Measurements from ENCODE around the gene PWWP2B.
"Not testable (repeated sequence)": the region's sequence is repeated elsewhere in the genome, so short reads cannot be mapped to it uniquely, and the experiment has no call there.

PWWP2B gene

GRCh38 chr10:132420981-132421846 is 24.2 kb downstream of the PWWP2B start:
- DNase-seq: peak; percentile 57

GRCh38 chr10:132421847-132422751 is 25.1 kb downstream of the PWWP2B start:
- DNase-seq: peak; percentile 82

GRCh38 chr10:132422903-132423825 is 26.2 kb downstream of the PWWP2B start:
- no peak for DNase-seq

- DNase-seq: no peak
Observed at GRCh38 chr10:132423966-132424861, 27.2 kb downstream of the PWWP2B start.

- no peak for DNase-seq
Observed at GRCh38 chr10:132425029-132425756, 28.2 kb downstream of the PWWP2B start.

GRCh38 chr10:132425757-132426155 is 28.8 kb downstream of the PWWP2B start:
- no peak for DNase-seq

- DNase-seq: no peak
Observed at GRCh38 chr10:132427006-132427771, 30.2 kb downstream of the PWWP2B start.

GRCh38 chr10:132427939-132428367 is 31.0 kb downstream of the PWWP2B start:
- DNase-seq: no peak

GRCh38 chr10:132428486-132428995 is 31.5 kb downstream of the PWWP2B start:
- no peak for DNase-seq

- peak; percentile 57 for DNase-seq
Observed at GRCh38 chr10:132429281-132430230, 32.6 kb downstream of the PWWP2B start.

GRCh38 chr10:132430231-132430743 is 33.3 kb downstream of the PWWP2B start:
- no peak for DNase-seq

- DNase-seq: no peak
Observed at GRCh38 chr10:132430861-132431271, 33.9 kb downstream of the PWWP2B start.

GRCh38 chr10:132431537-132432175 is 34.7 kb downstream of the PWWP2B start:
- no peak for DNase-seq

GRCh38 chr10:132432176-132432540 is 35.2 kb downstream of the PWWP2B start:
- no peak for DNase-seq

- no peak for DNase-seq
Observed at GRCh38 chr10:132433671-132434340, 36.8 kb downstream of the PWWP2B start.

GRCh38 chr10:132434405-132435005 is 37.5 kb downstream of the PWWP2B start:
- no peak for DNase-seq

- DNase-seq: not testable (repeated sequence)
Observed at GRCh38 chr10:132435320-132435719, 38.3 kb downstream of the PWWP2B start.
